Activated CD4-positive, alpha-beta T cell treated with anti-CD3 and anti-CD28 coated beads, Interleukin-2, amount 50 U/mL, for 16 hours (primary cell): ENCODE results near the gene DNAJA1.
"Not testable (repeated sequence)": the region's sequence is repeated elsewhere in the genome, so short reads cannot be mapped to it uniquely, and the experiment has no call there.

Experiments
- DNase-seq: peaks from one replicate; pipeline ENCODE4 v3.0.0-alpha.2; 2020

The DNAJA1 gene

DNA sequence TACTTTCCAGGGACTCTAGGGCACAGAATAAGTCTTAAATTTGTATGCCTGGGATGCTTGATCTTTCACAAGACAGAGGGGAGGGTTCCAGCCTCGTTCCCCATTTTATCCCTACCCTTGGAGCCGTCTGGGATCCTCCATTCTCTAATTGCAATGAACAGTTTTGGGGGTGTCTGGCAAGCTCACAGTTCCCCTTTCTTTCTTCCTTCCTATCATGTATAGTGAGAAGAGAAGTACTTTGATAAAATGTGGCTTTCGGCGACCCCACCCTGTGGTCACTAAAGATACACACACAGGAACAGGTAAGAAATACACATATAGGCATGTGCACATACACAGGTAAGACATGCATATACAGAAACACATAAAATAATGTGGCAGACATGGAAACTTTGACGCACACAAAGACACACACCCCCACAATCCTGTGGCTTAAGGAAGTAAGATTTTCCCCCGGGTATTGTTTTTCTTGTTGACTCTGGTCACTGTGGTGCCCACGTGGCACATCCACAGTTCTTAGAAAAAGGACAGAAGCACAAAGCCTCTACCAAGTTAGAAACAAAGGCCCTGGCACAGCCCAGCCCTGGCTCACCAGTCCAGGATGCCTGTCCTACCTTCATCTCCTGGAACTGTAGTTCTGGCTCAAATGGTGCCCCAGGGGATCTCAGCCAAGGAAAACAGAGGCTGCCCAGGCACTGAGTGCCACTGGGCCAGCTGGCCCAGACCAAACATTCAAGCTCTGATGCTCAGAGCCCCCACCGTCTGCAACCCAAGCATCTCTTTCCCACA lies 57.7 kb downstream of the DNAJA1 start:
- DNase-seq, result no peak

DNA sequence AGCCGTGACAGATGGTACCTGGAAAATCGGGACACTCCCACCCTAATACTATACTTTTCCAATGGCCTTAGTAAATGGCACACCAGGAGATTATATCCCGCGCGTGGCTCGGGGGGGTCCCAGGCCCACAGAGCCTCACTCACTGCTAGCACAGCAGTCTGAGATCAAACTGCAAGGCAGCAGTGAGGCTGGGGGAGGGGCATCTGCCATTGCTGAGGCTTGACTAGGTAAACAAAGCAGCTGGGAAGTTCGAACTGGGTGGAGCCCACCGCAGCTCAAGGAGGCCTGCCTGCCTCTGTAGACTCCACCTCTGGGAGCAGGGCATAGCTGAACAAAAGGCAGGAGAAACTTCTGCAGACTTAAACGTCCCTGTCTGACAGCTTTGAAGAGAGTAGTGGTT lies 60.6 kb downstream of the DNAJA1 start:
- DNase-seq, result not testable (repeated sequence)
